Thoracic aorta (tissue), 2 donors: ENCODE measurements around the gene MIB1. TPM values are rescaled to one million over a fixed set of nuclear protein-coding genes. Genes with fewer than 3 reads are reported as not detected.

Experiments used
- ATAC-seq: fragments of 150-250 bp; one replicate; pipeline ENCODE4 v1.8.0; 2017; ENCODE audit warnings: low read depth; ENCODE audit not compliant: insufficient number of reproducible peaks, low FRiP score
- DNase-seq: peaks from one replicate; pipeline ENCODE4 v3.0.0-alpha.2; 2020; ENCODE audit warnings: low spot score
- H3K27ac ChIP-seq, 2 donors: fragments of 200-600 bp; sonication (generic); 1 replicate in 1 of 2; 2 replicates in 1 of 2; pipeline ENCODE4 v1.5.1; 2016; ENCODE audit warnings: mild to moderate bottlenecking in 2 of 2, moderate library complexity in 2 of 2
- H3K27me3 ChIP-seq: fragments of 200-600 bp; sonication (generic); replicated peaks from 2 replicates; pipeline ENCODE4 v1.6.0; 2016; ENCODE audit warnings: mild to moderate bottlenecking; ENCODE audit not compliant: insufficient read depth
- H3K36me3 ChIP-seq: fragments of 200-600 bp; sonication (generic); one replicate; pipeline ENCODE4 v1.5.1; 2016
- H3K4me1 ChIP-seq, 2 donors: fragments of 200-600 bp; sonication (generic); 1 replicate in 1 of 2; 2 replicates in 1 of 2; pipeline versions ENCODE4 v1.5.1 to v1.6.0; 2016; ENCODE audit warnings: low read depth in 2 of 2, mild to moderate bottlenecking in 1 of 2; ENCODE audit not compliant: control insufficient read depth in 1 of 2
- H3K4me3 ChIP-seq: fragments of 200-600 bp; sonication (generic); 2 replicates; pipeline ENCODE4 v1.5.1; 2016; ENCODE audit warnings: mild to moderate bottlenecking
- H3K9me3 ChIP-seq: fragments of 200-600 bp; sonication (generic); 2 replicates; pipeline ENCODE4 v1.5.1; 2016
- total RNA-seq, 2 donors: library from RNA; depleted of rRNA; stranded (reverse); fragments of >200 nt; gene quantifications; one replicate each; pipeline versions ENCODE4 v1.1.0 to v1.2.3, GENCODE V29; 2016
- TF ChIP-seq, protein P1 (sequence below): fragments of 200-600 bp; sonication (generic); IDR thresholded peaks from one replicate; pipeline ENCODE4 v1.5.1; 2019; ENCODE audit warnings: antibody characterized with exemption

The MIB1 gene
- total RNA-seq, 2 donors from 2014 or later: 37.9 to 53.6 TPM

DNA sequence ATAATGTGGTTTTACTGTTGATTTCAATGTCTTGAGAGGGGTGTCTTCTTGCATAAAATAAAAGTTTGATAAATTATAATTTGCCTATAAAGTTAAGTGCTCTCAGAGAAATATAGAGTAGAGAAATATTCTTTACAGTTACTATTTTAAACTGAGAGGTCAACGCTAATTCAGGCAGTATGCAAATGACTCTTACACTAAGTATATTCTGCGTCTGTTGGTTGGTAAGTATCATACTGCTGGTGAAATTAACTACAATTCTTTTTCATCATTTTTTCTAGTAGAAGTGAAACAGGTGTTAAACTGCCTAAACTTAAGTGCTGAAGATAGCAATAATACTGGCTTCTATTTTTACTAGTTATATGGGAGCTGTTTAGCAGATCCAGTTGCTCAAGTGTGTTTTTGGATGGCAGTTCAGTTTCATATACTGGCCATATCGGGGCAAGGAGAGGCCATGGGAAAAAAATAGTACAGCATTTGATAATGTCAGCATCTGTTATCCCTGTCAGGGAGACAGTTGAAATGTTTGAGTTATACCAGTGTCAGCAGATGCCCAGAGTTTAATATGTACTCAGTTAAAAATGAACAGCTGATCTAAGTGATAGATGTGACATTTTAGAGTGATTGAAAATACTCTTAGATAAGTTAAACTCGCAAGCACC is 86.2 kb downstream of the MIB1 start:
- Histone ChIP-seq H3K27me3 (no peaks in the 10 kb centered on the region), H3K36me3 (no peaks in the 10 kb centered on the region), H3K4me1 (peaks cover 9 to 47% of the 10 kb centered on the region in 2 donors), H3K9me3 (no peaks in the 10 kb centered on the region), H3K27ac (peak overlapping the region; percentile 39 to 53), H3K4me3 (peak overlapping the region; percentile 28)
- DNase-seq (no peak), ATAC-seq (no peak)
- TF ChIP-seq, protein P1, sequence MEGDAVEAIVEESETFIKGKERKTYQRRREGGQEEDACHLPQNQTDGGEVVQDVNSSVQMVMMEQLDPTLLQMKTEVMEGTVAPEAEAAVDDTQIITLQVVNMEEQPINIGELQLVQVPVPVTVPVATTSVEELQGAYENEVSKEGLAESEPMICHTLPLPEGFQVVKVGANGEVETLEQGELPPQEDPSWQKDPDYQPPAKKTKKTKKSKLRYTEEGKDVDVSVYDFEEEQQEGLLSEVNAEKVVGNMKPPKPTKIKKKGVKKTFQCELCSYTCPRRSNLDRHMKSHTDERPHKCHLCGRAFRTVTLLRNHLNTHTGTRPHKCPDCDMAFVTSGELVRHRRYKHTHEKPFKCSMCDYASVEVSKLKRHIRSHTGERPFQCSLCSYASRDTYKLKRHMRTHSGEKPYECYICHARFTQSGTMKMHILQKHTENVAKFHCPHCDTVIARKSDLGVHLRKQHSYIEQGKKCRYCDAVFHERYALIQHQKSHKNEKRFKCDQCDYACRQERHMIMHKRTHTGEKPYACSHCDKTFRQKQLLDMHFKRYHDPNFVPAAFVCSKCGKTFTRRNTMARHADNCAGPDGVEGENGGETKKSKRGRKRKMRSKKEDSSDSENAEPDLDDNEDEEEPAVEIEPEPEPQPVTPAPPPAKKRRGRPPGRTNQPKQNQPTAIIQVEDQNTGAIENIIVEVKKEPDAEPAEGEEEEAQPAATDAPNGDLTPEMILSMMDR: no peak

- no peaks in the 10 kb centered on the region for H3K9me3 ChIP-seq
- DNase-seq (no peak), ATAC-seq (no peak)
- peak overlapping the region; percentile 69 for H3K4me3 ChIP-seq
- H3K27me3 ChIP-seq: no peaks in the 10 kb centered on the region
- TF ChIP-seq, protein P1: no peak
- H3K4me1 ChIP-seq: peaks cover 9 to 64% of the 10 kb centered on the region in 2 donors
- H3K27ac ChIP-seq: peak overlapping the region; percentile 56 to 69
- no peaks in the 10 kb centered on the region for H3K36me3 ChIP-seq
Observed at GRCh38 chr18:21830532-21830931, 89.9 kb downstream of the MIB1 start.

DNA sequence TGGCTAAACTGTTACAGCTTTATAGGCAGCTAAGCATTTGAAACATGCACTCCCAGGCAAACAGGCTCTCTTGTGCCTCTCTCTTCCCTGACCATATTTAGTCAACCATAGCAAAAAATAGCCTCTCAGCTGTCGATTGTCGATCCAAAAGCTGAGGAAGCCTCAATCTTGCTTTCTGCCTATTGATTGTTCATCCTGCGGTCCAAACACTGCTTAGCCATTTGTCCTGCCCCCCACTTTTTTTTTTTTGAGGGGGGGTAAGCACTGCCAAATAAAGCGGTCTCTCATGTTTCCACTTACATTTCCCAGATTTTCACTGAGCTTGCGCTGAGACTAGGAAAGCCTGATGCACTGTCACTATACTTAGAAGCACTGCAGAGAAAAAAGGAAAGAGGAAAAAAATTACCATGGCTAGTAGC is 90.8 kb downstream of the MIB1 start:
- DNase-seq (peak; percentile 18), ATAC-seq (peak; percentile 97)
- Histone ChIP-seq H3K36me3 (no peaks in the 10 kb centered on the region), H3K4me3 (peak overlapping the region; percentile 69), H3K9me3 (no peaks in the 10 kb centered on the region), H3K27ac (peak overlapping the region; percentile 56 to 69), H3K4me1 (peaks cover 3 to 56% of the 10 kb centered on the region in 2 donors), H3K27me3 (no peaks in the 10 kb centered on the region)
- TF ChIP-seq, protein P1: no peak

DNA sequence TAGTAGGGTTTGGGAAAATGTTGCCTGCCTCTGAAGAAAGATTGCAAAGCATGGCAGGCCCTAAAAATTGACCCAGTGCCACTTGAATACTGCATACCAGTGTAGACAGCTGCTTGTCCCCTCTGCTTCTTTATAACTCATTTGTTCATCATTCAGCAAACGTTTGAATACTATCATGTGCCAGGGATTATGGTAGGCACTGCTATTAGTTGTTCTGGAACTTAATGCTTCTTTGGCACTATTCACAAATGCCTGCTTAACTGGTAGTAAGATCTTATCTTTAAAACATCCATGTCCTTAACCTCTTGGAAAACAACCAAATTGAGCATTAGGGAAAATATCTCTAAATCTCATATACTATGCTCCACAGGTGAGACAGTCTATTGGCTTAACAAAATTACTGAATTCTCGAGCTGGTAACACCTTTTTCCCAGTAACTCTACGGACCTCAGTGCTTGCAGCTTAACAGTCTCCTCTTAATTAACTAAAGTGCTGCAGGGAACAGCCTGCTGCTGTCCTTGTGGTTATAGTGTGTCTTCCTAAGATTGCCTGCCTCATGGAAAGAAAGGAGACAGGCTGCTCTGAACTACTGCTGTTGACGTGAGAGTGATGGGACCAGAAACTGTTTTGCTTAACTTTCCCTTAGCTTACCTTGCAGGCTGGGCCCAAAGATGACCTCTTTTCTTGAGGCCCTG is 93.2 kb downstream of the MIB1 start:
- no peak for ATAC-seq
- peak overlapping the region; percentile 2 to 69 for H3K27ac ChIP-seq

GRCh38 chr18:21834299-21834660 is 93.7 kb downstream of the MIB1 start:
- ATAC-seq: no peak

More for the DNA sequence above, 93.2 kb downstream of the MIB1 start:
- Histone ChIP-seq H3K4me3 (no peak overlapping the region), H3K27me3 (no peaks in the 10 kb centered on the region), H3K36me3 (peaks cover 3% of the 10 kb centered on the region), H3K9me3 (no peaks in the 10 kb centered on the region), H3K4me1 (peaks cover 0 to 36% of the 10 kb centered on the region in 2 donors)
- no peak for DNase-seq
- TF ChIP-seq, protein P1: no peak

More at GRCh38 chr18:21834299-21834660, 93.7 kb downstream of the MIB1 start:
- H3K27ac ChIP-seq: peak overlapping the region in 1 of 2 donors; percentile 2
- no peak for DNase-seq
- H3K27me3 ChIP-seq: no peaks in the 10 kb centered on the region
- no peaks in the 10 kb centered on the region for H3K9me3 ChIP-seq
- H3K4me3 ChIP-seq: no peak overlapping the region
- TF ChIP-seq, protein P1: no peak
- peaks cover 3% of the 10 kb centered on the region for H3K36me3 ChIP-seq
- peaks cover 0 to 31% of the 10 kb centered on the region in 2 donors for H3K4me1 ChIP-seq
